Limb (tissue), 2 donors: ENCODE results near the gene STAG3.
"Not testable (repeated sequence)": the region's sequence is repeated elsewhere in the genome, so short reads cannot be mapped to it uniquely, and the experiment has no call there.

Experiments used
- DNase-seq, 2 donors: peaks; one replicate each; pipeline ENCODE4 v3.0.0-alpha.2; 2016; ENCODE audit errors: extremely low spot score in 2 of 2

The STAG3 gene

DNA sequence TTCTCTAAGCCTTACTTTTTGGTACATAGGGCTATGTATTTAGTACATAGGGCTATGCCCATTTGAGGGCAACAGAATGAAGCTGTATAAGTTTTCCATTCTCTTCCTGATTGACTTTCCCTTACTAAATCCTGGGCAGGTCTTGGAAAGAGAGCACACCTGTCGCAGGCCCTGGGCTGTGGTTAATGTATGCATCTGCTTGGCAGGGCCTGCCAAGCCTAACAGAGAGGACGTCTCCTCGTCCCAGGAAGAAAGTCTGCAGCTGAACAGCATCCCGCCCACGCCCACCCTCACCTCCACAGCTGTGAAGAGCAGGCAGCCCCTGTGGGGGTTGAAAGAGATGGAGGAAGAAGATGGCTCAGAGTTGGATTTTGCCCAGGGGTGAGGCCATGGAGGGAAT, 33.1 kb downstream of the STAG3 start:
- no peak for DNase-seq

DNA sequence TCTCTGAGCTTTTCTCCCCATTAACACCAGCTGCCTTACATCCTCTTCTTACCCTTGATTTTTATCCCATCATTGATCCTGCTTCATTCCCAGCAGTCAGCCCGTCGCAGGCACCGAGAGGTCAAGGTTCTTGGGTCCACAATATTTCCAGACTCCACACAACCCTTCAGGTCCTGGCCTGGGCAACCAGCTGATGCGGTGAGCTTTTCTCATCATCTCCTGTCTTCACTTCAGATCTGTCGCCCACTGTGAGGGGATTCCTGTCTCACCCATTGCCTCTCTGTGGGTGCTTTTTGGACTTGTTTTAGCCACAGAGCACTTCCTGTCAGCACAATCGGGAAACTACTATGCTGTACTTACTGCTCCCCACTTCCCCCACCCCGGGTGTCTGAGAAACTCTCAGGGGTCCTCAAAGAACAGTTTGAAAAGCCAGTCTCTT, 33.6 kb downstream of the STAG3 start:
- DNase-seq: no peak

DNA sequence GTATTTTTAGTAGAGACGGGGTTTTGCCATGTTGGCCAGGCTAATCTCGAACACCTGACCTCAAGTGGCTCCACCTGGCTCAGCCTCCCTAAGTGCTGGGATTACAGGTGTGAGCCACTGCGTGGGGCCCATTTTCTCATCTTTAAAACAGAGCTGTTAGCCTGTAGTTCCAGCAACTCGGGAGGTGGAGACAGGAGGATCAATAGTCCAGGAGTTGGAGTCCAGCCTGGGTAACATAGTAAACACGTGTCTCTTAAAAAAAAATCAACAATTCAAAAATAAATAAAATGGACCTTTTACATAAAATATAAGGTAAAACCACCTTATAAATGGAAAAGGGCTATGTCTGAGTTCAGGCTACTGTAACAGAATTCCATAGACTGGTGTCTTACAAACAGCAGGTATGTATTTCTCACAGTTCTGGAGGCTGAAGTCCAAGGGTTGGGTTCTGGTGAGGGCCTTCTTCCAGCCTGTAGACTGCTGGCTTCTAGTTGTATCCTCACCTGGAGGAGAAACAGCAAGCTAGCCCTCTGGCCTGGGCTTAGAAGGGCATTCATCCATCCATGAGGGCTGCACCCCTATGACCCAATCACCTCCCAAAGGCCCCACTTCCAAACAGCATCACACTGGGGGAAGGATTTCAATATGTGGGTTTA, 35.0 kb downstream of the STAG3 start:
- DNase-seq: no peak

DNA sequence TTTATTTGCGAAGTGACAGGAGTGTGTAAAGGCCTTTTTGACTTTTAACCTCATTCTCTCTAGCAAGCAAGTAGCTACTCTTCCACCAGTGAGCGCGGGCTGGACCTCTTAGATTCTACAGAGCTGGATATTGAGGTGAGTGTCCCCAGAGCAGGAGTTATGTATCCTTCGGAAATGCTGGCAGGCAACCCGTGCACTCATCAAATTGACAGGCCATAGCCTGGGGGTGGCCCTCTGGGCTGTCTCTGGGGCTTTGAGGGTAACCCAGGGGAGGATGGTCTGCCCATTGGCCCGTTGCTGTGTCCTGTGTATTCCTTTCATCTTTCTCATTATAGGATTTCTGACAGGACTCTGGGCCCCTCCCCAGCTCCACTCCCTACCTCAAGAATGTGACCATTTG, 36.0 kb downstream of the STAG3 start:
- DNase-seq: no peak

DNA sequence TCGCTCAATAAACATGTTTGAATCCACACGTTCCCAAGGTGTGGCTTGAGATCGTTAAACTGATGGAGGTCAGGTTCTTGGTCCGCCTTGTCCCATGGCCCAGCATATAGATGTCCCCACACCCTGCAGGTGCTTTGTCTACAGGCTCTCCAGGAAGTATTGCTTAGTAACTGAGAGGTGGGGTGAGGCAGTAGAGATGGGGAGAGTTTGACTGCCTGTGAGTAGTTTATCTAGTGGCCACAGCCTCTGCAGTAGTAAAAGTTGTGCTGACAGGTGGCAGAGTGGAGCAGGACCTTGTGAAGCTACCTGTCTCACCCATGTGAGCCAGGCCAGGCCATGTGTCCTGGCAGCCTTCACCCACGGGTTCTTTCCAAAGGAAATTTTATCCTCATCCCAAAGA, 36.6 kb downstream of the STAG3 start:
- DNase-seq: not testable (repeated sequence)

DNA sequence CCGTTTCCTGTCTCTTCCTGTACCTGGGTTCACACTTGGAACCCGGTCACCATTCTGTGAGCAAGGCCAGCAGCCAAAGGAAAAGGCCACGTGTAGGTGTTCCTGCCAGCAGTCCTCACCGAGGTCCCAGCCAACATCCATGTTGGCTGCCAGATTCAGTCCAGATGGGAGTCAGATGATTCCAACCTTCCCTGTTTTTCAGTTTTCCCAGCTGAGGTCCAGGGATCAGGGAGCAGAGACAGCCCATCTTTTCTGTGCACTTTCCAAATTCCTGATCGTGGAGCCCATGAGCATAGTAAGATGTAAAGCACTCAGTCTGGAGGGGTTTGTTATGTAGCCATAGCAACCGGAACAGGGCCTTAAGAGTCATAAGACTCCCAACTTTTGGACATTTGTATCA, 38.2 kb downstream of the STAG3 start:
- peak; percentile 51 to 79 for DNase-seq

DNA sequence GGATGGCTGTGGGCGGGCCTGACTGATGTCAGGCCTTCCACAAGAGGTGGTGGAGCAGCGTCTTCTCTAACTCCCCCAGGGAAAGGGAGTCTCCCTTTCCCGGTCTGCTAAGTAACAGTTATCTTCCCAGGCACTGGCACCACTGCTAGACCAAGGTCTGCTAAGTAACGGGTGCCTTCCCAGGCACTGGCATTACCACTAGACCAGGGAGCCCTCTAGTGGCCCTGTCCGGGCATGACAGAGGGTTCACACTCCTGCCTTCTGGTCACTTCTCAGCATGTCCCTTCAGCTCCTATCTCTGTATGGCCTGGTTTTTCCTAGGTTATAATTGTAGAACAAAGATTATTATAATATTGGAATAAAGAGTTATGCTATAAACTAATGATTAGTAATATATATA, 40.2 kb downstream of the STAG3 start:
- peak in 1 of 2 donors; percentile 29 for DNase-seq

DNA sequence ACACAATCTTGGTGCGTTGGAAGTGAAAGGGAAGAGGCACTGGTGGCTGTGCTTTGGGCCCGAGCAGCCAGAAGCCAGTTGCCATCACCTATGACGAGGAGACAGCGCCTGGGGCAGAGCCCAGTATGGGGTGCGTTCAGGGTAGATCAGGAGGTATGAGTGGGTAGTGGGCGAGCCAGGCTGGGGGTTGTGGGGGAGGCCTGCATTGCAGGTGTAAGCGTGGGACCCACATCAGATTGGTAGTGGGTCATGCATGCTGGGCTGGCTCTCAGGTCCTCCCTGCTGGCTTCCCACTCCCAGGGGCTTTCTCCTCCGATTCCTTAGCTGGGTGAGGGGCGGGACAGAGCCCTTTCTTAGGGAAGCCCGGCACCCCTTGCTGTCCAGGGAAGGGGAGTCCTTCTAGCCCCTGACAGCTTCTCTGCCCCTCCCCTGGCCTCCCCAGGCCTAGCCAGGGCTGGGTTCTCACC, 41.6 kb downstream of the STAG3 start:
- no peak for DNase-seq

DNA sequence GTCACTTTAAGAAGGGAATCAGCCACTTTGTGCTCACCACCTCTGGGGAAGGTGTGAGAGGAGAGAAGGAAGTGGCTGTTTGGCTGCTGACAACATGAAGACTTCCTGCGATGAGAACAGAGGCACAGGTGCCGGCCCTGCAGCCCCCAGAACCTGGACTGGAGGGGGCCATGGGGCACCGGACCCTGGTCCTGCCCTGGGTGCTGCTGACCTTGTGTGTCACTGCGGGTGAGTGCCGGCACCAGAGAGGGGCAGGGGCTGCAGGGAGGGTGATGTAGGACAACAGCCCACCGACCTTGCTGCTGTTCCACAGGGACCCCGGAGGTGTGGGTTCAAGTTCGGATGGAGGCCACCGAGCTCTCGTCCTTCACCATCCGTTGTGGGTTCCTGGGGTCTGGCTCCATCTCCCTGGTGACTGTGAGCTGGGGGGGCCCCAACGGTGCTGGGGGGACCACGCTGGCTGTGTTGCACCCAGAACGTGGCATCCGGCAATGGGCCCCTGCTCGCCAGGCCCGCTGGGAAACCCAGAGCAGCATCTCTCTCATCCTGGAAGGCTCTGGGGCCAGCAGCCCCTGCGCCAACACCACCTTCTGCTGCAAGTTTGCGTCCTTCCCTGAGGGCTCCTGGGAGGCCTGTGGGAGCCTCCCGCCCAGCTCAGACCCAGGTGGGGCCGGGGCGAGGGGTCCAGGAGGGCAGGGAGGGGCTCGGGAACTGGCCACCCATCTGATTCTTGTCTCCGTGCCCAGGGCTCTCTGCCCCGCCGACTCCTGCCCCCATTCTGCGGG, 42.3 kb downstream of the STAG3 start, which contains the start of gene PVRIG:
Gene PVRIG (plus strand): TSS at position 149 of the 785 bp plus-strand sequence. CDS start 22 bp downstream, at position 171.
- not testable (repeated sequence) for DNase-seq

DNA sequence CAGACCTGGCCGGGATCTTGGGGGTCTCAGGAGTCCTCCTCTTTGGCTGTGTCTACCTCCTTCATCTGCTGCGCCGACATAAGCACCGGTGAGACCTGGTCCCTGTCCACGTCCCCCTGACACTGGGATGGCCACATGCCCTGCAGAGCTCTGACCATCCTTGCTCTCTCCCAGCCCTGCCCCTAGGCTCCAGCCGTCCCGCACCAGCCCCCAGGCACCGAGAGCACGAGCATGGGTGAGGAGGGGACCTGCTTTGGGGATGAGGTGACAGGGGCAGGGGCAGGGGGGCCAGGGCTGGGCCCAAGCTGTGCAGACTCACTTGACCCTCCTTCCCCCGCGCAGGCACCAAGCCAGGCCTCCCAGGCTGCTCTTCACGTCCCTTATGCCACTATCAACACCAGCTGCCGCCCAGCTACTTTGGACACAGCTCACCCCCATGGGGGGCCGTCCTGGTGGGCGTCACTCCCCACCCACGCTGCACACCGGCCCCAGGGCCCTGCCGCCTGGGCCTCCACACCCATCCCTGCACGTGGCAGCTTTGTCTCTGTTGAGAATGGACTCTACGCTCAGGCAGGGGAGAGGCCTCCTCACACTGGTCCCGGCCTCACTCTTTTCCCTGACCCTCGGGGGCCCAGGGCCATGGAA, 43.0 kb downstream of the STAG3 start:
- no peak for DNase-seq

DNA sequence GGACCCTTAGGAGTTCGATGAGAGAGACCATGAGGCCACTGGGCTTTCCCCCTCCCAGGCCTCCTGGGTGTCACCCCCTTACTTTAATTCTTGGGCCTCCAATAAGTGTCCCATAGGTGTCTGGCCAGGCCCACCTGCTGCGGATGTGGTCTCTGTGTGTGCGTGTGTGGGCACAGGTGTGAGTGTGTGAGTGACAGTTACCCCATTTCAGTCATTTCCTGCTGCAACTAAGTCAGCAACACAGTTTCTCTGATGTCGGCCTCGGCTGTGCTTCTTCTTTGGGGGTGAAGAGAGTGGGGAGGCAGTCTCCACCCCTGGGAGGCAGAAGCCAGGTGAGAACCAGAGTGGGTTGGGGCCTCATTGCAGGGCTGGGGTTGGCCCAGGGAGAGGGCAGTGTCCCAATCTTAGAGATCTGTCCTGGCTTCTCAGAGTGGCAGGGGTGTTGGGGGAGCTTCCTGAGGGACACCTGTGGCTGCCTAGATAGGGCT, 43.6 kb downstream of the STAG3 start:
- DNase-seq: no peak

DNA sequence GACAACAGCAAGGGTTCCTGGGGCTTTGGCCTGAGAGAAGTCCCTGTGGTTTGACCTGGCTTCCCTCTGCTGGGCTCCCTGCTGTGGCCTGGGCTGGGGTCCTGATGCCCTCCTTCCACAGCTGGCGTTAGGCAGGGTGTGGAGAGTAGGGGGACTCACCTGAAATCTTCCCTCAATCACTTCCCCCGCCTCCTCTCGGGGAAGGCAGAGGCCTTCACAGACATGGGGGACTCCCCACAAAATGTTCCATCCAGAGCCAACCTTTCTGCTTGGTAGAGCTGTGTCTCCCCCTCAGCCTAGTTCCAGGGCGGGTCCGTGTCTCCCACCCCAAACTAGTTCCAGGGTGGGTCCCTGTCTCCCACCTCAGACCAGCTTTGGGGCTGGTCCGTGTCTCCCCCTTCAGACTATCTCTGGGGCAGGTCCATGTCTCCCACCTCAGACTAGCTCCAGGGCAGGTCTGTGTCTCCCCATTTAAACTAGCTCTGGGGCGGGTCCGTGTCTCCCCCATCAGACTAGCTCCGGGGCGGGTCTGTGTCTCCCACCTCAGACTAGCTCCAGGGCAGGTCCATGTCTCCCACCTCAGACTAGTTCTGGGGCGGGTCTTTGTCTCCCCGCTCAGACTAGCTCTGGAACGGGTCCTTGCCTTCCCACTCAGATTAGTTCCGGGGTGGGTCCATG, 44.2 kb downstream of the STAG3 start:
- DNase-seq: no peak

DNA sequence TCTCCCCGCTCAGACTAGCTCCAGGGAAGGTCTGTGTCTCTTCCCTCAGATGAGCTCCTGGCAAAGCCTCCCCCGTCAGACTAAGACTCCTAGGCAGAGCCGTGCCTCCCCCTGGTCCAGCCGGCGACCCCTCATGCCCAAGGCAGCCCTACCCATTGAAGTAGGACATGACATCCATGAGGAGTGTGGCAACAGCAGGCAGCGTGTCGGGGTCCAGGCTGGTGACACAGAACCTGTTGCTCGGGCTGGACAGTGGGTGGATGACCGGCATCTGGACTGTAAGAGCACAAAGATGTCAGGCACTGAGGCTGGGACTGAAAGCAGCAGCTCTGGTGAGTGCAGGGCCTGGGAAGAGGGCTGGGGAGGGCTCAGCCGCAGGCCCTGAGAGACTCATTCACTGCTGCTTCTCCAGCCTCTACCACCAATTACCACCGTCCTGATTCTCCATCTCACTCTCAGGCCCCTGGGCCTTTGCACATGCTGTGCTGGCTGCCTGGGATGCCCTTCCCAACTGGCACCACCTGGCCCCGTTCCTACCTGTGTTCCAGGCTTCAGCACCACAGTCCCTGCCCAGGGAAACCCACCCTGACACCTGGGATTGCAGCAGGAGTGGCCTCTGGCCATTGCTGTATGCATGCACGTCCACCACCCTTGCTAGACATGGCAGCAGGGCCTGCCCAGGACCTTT, 44.9 kb downstream of the STAG3 start:
- no peak for DNase-seq

DNA sequence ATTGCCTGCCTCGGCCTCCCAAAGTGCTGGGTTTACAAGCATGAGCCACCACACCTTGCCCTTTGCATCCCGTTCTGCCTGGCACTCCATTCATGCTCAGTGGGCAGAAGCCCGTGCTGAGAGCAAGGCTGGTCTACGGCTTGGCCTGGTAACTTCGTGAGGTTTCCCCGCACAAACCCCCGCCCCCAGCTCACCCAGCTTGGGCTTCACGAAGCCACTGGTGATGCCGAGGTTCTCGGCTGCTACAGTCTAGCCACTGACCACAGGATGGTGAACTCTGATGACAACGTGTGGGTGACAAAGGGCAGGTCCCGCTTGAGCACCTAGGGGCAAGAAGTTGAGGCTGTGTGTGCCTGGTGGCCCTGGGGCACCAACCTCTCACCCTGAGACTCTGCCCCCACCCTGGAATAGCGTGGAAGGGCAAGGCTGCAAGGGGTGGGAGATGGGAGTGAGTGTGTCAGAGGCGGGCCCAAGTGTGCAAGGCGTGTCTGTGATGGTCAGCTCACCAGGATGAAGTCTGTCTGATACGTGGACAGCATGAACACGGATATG, 45.7 kb downstream of the STAG3 start:
- not testable (repeated sequence) for DNase-seq

DNA sequence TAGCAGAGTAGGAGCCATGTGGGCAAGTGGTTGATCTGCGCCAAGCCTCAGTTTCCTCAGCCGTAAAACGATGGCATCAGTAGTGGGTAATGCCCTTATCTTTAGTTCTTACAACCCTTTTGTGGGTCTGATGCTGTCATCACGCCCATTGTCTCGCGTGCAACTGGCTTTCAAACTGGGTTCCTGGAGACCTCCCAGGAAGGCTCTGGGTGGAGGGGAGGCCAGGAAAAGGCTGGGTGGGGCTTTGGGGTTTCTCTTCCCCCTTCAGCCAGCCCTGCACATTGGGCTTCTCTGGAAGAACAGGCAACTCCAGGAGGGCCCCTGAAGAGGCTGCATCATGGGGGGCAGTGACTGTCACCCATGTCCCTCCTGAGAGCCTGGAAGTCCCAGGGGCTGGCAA, 47.2 kb downstream of the STAG3 start:
- not testable (repeated sequence) for DNase-seq

DNA sequence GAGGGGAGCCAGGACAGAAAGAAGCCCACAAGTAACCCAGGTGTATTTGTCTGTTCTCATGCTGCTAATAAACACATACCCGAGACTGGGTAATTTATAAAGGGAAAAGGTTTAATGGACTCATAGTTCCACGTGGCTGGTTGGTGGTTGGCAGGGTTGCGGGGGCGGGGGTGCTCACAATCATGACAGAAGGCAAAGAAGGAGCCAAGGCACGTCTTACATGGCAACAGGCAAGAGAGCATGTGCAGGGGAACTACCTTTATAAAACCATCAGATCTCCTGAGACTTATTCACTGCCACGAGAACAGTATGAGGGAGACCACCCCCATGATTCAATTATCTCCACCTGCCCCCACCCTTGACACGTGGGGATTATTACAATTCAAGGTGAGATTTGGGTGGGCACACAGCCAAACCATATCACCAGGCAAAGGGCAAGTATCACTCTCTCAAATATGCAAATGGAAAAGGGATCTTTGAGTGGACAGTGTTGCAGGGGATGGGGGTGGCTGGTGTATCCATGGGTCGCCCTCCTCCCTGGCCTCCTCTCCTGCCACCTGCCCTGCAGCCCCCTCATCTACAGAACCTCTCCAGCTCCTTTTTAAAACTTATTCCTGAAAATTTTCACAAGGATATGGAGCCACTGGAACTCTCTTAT, 57.1 kb downstream of the STAG3 start:
- not testable (repeated sequence) for DNase-seq

DNA sequence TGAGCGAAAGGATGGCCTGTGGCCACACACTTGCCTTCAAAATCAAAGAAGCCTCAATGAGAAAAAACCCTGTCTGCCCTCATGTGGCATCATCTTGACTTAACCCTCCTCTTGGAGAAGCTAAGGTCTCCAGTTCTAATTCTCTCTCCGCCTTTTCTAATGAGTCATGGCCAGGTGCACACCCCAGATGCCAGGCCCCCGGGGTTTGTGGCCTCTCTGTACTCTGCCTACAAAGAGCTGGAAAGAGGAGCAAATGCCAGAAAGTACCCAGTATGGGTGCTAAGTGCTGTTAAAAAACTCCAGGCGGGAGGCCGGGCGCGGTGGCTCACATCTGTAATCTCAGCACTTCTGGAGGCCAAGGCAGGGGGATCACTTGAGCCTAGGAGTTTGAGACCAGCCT, 62.3 kb downstream of the STAG3 start:
- DNase-seq: not testable (repeated sequence)

DNA sequence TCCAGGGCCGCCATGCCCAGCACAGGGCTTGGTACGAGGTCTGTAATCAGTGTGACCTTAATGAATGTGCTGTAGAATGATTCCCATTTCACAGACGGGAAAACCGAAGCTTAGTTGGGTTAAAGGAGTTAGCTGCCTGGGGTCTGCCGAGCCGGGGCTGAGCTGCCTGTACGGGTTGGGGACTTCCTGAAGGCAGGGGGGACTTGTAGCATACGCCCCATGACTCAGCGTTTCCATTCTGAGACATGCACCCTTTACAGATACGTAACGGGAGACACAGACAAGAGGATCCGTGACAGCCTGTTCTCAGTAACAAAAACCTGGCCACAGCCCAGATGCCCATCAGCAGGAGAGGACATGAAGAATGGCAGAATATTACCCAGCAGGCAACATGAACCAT, 65.7 kb downstream of the STAG3 start:
- not testable (repeated sequence) for DNase-seq

DNA sequence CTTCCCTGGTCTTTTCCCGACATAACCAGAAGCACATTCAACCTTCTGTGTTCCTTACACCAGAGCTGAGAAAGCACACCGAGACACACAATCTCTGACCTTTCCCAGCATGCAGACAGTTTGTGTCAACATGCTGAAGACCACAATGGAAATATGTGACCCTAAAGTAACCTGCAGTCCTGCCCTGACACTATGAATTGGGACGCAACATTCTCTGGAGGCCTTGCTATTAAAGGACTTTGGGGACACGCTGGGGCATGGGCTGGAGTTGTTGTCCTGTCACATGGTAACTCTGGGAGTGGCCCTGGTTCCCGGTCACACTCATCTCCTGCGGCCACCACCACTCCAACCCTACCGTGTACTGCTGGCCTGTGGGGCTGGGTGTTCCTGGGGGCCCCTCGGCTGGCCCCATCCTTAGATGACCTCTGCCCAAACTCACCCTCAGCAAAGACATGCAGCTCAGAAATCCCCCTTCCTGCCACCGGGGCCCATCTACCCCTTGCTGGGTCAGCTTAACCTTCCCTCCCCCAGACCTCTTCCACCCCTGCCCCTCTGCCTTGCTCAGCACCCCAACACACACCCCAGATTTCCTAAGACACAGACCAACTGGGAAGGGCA, 67.4 kb downstream of the STAG3 start:
- DNase-seq: not testable (repeated sequence)
